Peyer's patch (tissue), 4 donors: Measurements from ENCODE around the gene ABCD4.

Source experiments
- CTCF ChIP-seq, 6 experiments: fragments of 450-650 bp in 4 of 6; fragments of 200-600 bp in 2 of 6; sonication (generic) in 1 of 6; IDR thresholded peaks; one replicate each; pipeline ENCODE4 v1.5.1; 2017 to 2019; ENCODE audit warnings: antibody characterized with exemption in 6 of 6, mild to moderate bottlenecking in 3 of 6, moderate library complexity in 1 of 6
- POLR2A ChIP-seq, 2 donors: fragments of 450-650 bp; IDR thresholded peaks; one replicate each; pipeline ENCODE4 v1.5.1; 2017; ENCODE audit warnings: antibody characterized with exemption in 2 of 2, mild to moderate bottlenecking in 2 of 2, moderate library complexity in 2 of 2

- no peak for TF ChIP-seq CTCF (IDR thresholded peaks at IDR 0.05)
- no peak for TF ChIP-seq POLR2A (IDR thresholded peaks at IDR 0.05)
Measured at GRCh38 chr14:74350211-74350927, 47.6 kb upstream of the ABCD4 start.
